HG03575 (cell line): ENCODE measurements around the gene GKAP1.
A peak's percentile ranks its signal among the peaks of the same experiment; 100 is the strongest.
"Not testable (repeated sequence)": the region's sequence is repeated elsewhere in the genome, so short reads cannot be mapped to it uniquely, and the experiment has no call there.

Experiments used
- ATAC-seq: cut with Tn5 transposase; IDR thresholded peaks from one replicate; pipeline ENCODE4 v1.9.1; 2021; ENCODE audit not compliant: unreplicated experiment, insufficient number of reproducible peaks, low FRiP score; ENCODE audit errors: extremely low read depth

The GKAP1 gene

DNA sequence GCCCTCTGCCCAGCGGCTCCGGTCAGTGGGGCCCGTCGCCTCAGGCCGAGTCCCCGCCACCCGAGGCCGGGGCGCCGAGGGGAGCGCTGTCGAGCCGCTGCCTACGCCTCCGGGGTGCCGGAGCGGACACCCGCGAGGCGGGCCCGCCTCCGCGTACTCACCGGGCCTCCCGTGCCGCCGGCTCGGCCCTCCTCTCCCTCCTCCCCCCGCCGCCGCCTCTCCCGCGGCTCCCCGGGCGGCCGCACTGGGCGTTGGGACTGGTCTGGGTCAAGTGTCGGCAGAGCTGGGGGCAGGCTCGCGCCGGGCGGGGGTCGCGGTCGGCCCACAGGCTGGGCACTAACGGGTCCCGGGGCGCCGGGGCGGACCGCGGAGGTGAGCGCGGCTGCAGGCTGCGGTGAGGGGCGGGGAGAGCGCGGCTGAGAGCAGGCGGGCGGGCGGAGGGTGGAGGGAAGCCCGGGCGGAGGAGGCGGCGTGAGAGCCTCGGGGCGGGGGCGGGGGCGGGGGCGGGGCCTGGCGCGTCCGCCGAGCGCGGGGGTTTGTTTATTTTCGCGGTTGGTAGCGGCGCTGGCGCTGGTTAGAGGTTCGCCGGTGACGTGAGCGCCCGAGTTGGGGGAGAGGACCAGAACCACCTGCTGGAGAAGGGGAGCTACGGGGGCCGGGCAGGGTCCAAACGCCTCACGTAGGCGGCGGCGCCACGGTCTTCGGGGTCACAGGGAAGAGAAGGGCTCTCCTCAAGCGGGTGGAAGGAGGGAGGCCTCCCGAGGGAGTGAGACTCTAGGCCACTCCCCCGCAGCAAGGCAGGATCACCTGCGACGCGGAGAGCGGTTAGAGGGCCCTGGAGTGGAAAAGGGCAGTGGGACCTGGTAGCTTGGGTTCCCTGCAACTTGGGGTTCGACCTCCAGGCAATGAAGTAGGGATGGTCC lies at the start of gene GKAP1:
TSS of gene GKAP1 (minus strand) at position 414 of the 923 bp plus-strand sequence. CDS start 11,252 bp downstream, outside the sequence.
- ATAC-seq: not testable (repeated sequence)

DNA sequence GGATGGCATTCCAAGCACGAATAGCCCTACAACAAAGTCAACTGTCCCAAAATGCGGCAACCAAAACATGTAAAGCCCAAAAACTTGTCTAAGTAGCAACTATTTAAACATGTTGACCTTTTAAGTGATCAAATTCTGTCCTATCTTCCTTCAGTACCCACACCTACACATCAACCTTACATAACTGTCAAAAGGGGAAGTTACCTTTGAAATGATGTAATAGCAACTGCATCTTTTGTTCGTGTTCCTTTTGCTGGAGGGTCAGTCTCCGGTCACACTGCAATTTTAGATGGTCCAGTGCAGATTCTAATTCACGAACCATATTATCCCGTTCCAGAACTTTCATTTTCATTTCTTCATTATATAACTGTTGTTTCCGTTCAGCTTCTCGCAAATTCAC lies 32.3 kb upstream of the GKAP1 start:
- not testable (repeated sequence) for ATAC-seq

DNA sequence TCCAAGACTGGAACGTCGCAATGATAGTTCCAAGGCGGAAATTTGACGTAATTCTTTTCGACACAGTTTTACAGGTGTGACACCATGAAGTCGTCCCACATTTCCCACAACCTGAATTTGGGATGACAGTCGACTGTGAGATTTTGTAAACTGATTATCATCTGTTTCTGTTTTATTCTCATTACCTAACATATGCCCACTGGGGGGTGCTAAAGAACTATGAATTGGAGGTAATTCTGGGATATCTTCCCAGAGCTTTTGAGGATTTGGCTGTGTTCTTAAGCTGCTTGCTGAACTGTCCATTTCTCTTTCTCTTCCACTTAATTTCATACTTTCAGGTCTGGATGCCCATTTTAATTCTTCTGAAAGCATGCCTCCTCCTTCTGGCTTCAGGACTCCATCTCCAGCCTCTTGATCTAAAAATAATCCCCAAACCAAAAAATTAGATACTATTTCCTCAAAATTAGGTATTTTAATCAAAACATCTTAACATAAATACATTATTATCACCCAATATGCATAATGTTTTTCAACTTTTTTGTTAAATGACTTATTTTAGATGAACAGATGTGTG lies 19.6 kb upstream of the GKAP1 start:
- not testable (repeated sequence) for ATAC-seq

DNA sequence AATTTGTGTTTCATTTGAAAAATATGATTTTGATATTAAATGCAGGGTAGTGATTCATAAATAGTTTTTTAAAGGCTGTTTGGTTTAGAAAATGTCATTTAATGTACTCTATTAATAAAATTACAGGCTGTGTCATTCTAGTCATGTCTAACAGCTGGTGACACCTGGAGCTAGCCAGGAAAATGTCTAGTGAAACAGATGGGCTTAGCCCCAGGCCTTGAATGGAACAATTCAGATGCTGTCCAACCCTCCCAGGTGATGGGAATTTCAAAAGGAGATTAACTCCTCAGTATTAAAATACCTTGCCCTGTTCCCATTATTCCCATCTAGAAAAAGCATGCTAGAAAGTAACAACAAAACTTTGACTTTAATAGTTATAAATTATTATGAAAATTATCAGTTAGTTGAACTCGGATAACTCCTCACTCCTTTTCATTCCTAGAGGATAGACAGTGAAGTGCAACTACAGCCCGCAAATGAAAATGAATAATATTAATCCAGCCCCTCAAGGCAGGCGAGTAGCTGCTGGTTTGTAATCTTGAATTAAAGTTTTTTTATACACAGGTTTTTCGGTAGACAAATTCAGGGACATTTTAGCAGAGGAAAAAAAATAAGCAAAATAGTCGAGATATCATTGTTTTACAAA lies 13.0 kb upstream of the GKAP1 start:
- not testable (repeated sequence) for ATAC-seq

DNA sequence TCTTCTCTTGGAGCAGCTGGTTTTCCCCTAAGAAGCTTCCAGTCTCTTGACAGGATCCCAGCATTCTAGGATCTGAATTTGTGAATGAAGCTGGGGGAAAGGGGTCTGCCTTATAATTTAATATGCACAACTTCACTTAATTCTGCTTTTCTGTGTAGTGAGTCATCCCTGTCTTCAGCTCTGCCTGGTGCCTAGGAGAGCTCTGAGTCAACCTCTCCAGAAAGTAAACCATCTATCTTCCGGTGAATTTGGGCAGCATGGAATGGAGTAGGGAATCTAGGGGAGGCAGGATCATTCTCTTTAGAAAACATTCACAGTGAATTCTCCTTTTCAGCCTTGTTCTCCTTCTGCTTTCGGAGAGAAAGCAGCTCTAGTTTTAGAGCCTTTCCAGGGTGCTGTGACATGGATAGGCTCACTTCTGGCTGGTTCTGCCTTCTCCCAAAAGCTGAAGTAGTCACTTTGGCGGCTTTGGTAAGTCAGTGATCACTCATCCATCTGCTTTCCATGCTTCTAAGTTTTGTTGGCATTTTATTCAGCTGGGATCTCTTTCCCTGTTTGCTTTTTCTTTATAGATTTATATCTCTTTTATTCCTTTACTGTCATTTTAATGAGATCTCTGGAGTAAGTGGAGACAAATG lies 7.5 kb upstream of the GKAP1 start:
- not testable (repeated sequence) for ATAC-seq

DNA sequence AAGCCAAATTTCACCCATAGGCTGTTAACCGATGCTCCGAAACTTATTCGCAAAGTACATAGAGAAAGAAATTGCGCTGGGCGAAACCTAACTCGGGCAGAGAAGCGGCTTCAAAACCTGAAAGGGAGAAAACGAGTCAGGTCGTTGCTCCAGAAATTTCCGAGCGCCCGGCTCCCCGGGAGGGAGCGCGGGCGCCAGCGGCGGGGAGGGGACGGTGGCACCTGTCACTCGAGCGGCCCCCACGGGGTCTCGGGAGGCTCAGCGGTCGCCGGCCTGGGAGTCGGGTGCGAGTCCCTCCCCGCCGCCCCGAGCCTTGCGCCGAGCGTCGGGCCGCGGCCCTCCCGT lies 586 bp downstream of the GKAP1 start:
- ATAC-seq: not testable (repeated sequence)

DNA sequence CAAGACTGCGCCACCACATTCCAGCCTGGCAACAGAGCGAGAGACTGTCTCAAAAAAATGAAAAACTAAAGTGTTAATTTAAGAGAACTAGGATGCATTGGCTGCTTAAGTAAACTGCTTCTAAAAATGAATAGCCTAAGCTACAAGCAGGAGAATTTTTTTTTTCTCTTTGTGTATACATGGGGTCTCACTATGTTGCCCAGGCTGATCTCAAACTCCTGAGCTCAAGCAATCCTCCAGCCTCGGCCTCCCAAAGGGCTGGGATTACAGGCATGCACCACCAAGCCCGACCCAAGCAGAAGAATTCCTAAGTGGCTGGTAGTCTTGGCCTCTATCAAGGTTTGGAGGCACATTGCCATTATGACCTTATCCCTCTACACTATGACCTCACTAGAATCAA lies 2.4 kb downstream of the GKAP1 start:
- ATAC-seq: not testable (repeated sequence)

DNA sequence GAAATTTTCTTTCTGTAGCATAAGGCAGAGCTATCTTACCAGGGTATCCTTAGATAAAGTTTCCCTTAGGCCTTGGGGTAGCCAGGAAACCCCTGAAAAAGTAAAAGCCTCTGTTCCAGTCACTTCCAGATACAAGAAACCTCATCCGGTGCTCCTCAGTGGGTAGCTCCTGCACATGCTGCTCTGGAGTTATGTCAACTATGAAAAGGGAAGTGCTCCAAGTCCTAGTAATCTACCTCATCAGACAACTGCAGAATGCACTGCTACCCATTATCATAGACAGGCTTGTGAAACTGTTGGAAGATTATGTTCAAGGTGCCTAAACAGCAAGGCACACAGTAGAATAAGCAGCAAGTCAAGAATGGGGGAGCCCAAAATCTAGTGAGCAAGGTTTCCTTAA lies 8.4 kb downstream of the GKAP1 start:
- not testable (repeated sequence) for ATAC-seq

DNA sequence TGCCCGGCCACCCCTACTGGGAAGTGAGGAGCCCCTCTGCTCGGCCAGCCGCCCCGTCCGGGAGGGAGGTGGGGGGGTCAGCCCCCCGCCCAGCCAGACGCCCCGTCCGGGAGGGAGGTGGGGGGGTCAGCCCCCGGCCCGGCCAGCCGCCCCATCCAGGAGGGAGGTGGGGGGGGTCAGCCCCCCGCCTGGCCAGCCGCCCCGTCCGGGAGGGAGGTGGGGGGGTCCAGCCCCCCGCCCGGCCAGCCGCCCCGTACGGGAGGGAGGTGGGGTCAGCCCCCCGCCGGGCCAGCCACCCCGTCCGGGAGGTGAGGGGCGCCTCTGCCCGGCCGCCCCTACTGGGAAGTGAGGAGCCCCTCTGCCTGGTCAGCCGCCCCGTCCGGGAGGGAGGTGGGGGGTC lies 13.1 kb downstream of the GKAP1 start:
- not testable (repeated sequence) for ATAC-seq

DNA sequence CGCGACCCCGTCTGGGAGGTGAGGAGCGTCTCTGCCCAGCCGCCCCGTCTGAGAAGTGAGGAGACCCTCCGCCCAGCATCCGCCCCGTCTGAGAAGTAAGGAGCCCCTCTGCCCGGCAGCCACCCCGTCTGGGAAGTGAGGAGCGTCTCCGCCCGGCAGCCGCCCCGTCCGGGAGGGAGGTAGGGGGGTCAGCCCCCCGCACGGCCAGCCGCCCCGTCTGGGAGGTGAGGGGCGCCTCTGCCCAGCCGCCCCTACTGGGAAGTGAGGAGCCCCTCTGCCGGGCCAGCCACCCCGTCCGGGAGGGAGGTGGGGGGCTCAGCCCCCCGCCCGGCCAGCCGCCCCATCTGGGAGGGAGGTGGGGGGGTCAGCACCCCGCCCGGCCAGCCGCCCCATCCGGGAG lies 13.6 kb downstream of the GKAP1 start:
- not testable (repeated sequence) for ATAC-seq

DNA sequence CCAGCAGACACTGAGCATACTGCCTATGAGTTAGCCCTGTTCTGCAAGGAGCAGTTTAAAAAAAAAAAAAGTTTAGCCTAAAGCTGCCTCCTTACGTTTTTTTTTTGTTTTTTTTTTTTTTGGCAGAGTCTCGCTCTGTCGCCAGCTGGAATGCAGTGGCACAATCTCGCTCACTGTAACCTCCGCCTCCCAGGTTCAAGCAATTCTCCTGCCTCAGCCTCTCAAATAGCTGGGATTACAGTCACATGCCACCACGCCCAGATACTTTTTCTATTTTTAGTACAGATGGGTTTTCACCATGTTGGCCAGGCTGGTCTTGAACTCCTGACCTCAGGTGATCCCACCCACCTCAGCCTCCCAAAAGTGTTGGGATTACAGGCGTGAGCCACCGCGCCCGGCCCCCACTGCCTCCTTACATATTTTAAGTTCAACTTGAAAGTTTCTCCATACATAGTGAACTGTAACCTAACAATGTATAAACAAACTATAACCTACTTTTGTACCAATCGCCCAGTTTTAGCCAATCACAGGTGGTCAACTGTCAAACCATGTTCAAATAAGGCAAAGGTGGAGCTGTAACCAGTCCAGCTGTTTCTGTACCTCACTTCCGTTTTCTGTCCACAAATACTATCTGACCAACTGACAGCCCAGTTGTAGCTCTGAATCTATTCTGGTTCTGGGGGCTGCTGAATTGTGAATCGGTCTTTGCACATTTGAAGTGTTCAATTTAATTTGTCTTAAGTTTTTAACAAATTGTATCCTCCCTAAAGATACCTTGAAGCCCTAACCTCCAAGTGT lies 17.1 kb downstream of the GKAP1 start:
- ATAC-seq: no peak

DNA sequence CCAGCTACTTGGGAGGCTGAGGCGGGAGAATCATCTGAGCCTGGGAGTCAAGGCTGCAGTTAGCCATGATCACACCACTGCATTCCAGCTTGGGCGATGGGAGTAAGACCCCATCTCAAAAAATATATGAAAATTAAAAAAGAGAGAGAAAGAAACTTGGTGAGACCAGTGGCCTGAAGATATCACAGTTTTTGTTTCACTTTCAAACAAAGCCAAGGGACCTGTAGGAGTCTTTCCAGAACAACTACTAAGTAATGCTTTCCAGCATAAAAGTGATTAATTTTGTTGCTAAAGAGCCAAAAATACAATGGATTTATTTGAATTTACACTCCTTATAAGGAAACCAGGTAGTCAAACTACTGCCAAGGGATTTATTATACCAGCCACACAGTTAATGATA lies 23.5 kb downstream of the GKAP1 start:
- ATAC-seq: no peak

DNA sequence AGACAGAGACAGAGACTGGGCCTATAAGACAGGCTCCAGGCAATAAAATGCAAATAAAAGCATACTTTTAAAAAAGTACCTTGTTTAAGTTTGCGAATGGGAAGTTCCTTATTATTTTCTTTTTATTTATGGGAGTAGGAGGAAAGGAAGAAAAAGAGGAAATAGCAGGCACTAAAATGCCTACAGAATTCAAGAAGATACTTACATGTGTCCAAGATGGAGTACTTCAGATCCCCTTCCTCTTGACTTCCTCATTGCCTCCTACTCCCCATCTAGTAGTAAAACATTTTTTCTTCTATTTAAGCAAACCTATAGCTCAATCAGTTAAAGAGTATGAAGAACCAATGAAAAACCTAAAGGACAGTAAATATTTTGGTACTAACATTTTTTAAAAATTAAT lies 24.8 kb downstream of the GKAP1 start:
- ATAC-seq: no peak

DNA sequence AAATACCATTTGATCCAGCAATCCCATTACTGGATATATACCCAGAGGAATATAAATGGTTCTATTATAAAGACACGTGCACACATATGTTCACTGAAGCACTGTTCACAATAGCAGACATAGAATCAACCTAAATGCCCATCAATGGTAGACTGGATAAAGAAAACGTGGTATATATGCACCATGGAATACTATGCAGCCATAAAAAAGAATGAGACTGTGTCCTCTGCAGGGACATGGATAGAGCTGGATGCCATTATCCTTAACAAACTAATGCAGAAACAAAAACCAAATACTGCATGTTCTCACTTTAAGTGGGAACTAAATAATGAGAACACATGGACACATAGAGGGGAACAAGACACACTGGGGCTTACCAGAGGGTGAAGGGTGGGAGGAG lies 39.4 kb downstream of the GKAP1 start:
- ATAC-seq: no peak

DNA sequence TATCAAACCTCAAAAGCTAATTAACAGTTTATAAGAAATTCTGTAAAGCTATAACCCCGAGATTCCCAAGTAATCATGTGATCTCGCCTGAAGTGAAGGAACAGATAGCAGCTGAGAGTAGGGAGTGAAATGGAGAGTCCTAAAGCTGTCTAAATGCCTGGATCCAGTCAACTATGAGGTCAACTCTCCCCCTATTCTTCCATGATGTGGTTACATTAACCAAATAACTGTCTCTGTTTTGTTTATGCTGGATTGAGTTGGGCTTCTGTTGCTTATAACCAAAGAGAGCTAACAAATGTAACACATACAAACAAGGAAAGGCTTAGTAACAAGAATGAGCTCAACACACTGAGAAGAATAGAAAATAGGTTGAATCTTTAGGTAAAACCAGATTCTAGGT lies 41.6 kb downstream of the GKAP1 start:
- ATAC-seq: no peak

DNA sequence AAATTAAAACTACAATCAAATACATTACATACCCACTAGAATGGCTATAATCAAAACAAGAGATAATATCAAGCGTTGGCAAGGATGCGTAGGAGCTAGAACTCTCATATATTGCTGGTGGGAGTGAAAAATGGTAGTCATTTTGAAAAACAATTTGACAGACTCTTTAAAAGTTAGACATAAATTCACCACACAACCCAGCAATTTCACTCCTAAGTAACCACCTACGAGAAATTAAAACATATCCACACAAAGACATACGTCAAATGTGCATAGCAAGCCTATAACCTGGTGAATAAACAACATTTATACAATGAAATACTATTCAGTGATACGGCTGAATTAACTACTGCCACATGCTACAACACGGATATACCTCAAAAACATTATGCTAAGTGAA lies 44.7 kb downstream of the GKAP1 start:
- ATAC-seq: no peak

DNA sequence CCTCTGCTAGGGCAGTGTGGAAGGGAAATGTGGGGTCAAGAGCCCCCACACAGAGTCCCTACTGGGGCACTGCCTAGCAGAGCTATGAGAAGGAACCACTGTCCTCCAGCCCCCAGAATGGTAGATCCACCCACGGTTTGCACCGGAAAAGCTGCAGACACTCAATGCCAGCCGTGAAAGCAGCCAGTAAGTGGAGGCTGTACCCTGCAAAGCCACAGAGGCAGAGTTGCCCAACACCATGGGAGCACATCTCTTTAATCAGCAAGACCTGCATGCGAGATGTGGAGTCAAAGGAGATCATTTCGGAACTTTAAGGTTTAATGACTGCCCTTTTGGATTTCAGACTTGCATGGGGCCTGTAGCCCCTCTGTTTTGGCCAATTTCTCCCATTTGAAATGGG lies 52.2 kb downstream of the GKAP1 start:
- ATAC-seq: no peak

DNA sequence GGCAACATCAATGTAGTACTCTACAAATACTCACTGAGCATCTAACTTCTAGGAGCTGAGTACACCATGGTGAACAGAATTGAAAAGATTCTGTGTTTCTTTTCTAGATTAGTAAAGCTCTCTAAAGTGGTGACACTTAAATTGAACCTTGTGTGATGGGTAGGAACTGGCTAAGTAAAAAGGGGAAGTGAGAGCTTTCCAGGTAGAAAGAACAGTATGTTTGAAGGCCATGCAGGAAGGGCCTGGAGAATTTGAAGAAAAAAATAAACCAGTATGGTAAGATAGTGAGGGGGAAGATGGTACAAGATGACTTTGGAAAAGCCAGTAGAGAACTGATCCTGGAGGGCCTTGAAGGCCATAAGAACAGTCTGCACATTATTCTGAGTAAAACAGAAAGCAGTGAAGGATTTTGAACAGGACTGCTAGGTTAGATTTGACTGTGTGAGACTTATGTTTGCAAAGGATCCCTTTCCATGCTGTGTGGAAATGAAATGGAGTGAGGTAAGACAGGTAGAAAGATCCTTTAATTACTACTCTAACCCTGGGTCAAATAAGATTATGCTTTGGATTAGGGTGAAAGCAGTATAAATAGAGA lies 63.1 kb downstream of the GKAP1 start:
- peak; percentile 54 for ATAC-seq
